Measurements from ENCODE around the gene HPS4.

- no peak for TF ChIP-seq POLR2A (IDR thresholded peaks at IDR 0.05)
- no peak for TF ChIP-seq POLR2AphosphoS5 (IDR thresholded peaks at IDR 0.05)
- peak in 3 of 5 experiments; percentile 14 to 28 (median 18) for TF ChIP-seq CTCF (IDR thresholded peaks at IDR 0.05)
- no peak for TF ChIP-seq EP300 (IDR thresholded peaks at IDR 0.05; ENCODE audit: low read depth)
Measured at GRCh38 chr22:26502688-26503561, 19.3 kb upstream of the HPS4 start.
